Measurements from ENCODE around the gene CLTA. TPM values are rescaled to one million over a fixed set of nuclear protein-coding genes. Genes with fewer than 3 reads are reported as not detected.

The CLTA gene, protein sequence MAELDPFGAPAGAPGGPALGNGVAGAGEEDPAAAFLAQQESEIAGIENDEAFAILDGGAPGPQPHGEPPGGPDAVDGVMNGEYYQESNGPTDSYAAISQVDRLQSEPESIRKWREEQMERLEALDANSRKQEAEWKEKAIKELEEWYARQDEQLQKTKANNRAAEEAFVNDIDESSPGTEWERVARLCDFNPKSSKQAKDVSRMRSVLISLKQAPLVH
- 100 to 1,000 TPM; 177 to 202 (median 178) TPM for total RNA-seq

DNA sequence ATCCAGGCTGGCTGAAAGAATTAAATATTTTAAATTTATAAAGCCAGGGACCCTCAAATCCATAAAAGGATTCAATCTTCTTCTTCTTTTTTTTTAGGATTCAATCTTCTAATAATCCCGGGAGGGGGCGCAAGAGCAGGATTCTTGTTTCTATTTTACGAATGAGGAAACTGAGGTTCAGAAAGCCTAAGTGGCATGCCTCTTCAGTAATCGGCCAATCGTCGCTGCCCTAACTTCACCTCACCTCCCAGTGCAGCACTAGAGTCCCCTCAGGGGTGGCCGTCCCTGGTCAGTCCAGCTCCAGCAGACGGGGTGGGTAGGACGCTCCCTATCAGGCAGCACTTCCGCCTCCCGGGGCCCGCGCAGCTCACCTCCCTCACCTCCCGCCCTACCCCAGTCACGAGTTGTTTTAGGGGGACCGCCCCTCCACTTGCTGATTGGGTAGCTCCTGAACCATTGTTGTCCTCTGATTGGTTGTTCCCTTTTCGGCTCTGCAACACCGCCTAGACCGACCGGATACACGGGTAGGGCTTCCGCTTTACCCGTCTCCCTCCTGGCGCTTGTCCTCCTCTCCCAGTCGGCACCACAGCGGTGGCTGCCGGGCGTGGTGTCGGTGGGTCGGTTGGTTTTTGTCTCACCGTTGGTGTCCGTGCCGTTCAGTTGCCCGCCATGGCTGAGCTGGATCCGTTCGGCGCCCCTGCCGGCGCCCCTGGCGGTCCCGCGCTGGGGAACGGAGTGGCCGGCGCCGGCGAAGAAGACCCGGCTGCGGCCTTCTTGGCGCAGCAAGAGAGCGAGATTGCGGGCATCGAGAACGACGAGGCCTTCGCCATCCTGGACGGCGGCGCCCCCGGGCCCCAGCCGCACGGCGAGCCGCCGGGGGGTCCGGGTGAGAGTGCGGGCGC, at the start of gene CLTA:
CLTA (plus strand) TSS at position 534 of the 902 bp plus-strand sequence; CDS start at position 670, 136 bp downstream.
- peak within 1 kb of the TSS; percentile 86 to 91 for H3K27ac ChIP-seq
- TF ChIP-seq POLR2A (IDR thresholded peaks at IDR 0.05) (peak; percentile 61), POLR2AphosphoS5 (IDR thresholded peaks at IDR 0.05) (peak; percentile 82 to 96 (median 94))
- TF ChIP-seq, protein P1, sequence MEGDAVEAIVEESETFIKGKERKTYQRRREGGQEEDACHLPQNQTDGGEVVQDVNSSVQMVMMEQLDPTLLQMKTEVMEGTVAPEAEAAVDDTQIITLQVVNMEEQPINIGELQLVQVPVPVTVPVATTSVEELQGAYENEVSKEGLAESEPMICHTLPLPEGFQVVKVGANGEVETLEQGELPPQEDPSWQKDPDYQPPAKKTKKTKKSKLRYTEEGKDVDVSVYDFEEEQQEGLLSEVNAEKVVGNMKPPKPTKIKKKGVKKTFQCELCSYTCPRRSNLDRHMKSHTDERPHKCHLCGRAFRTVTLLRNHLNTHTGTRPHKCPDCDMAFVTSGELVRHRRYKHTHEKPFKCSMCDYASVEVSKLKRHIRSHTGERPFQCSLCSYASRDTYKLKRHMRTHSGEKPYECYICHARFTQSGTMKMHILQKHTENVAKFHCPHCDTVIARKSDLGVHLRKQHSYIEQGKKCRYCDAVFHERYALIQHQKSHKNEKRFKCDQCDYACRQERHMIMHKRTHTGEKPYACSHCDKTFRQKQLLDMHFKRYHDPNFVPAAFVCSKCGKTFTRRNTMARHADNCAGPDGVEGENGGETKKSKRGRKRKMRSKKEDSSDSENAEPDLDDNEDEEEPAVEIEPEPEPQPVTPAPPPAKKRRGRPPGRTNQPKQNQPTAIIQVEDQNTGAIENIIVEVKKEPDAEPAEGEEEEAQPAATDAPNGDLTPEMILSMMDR (IDR thresholded peaks at IDR 0.05): peak; percentile 41 to 65 (median 60)
- H3K4me1 ChIP-seq: peaks cover 8 to 26% of the 10 kb centered on the region in 2 donors
- H3K27me3 ChIP-seq: no peaks in the 10 kb centered on the region
- intact Hi-C loops (cut with DNase I; ENCODE audit: low total_unique reads): no loop called here
- peak; percentile 95 to 99 for DNase-seq (ENCODE audit: low spot score in 2 of 2)
- H3K4me3 ChIP-seq: peak within 1 kb of the TSS; percentile 69 to 98 (median 83)
- H3K9me3 ChIP-seq: no peaks in the 10 kb centered on the region
- no peaks in the 10 kb centered on the region for H3K36me3 ChIP-seq

DNA sequence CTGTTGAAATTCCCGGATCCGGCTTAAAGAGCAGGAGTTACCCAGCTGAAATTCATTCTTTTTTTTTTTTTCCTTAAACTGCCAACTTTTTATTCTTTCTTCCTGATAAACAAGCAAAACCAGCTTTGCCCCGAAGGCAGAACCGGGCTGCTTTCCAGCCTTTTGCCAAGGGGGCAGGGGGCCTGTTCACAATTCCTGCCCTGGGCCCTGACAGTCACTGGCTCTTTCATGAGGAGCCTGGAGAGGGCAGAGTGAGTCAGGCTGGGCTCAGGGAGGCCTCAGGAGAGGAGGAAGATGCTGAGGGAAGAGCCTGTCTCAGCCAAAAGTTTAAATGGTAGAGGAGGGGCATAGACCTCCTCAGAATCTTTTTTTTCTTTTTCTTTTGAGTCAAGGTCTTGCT, 49.4 kb upstream of the CLTA start:
- intact Hi-C loops (cut with DNase I; ENCODE audit: low total_unique reads): no loop called here
- no peaks in the 10 kb centered on the region for H3K36me3 ChIP-seq
- peak overlapping the region; percentile 68 to 88 for H3K27ac ChIP-seq
- peak in 1 of 2 donors; percentile 58 for DNase-seq (ENCODE audit: low spot score in 2 of 2)
- no peak for TF ChIP-seq POLR2AphosphoS5 (IDR thresholded peaks at IDR 0.05)
- TF ChIP-seq, protein P1 (IDR thresholded peaks at IDR 0.05): peak in 1 of 3 donors; percentile 13
- H3K4me3 ChIP-seq: no peak overlapping the region
- H3K9me3 ChIP-seq: no peaks in the 10 kb centered on the region
- no peaks in the 10 kb centered on the region for H3K27me3 ChIP-seq
- H3K4me1 ChIP-seq: peaks cover 0 to 15% of the 10 kb centered on the region in 2 donors

DNA sequence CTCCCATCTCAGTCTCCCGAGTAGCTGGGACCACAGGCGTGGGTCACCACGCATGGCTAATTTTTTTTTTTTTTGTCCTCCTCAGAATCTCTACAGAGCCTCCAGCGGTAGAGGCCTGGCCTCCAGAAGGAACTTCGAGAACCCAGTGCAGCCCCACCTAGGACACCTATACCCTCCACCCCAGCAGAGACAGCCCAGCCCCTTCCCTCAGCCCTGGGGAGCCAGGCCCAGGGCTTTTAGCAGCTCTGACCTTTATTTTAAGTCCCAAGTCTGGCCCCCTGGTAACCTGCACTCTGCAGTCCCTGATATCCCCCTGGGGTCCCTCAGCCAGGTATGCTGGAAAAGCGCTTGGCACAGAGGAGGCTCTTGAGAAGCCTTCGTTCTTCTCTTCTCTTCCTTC, 49.0 kb upstream of the CLTA start:
- H3K27me3 ChIP-seq: no peaks in the 10 kb centered on the region
- H3K4me1 ChIP-seq: peaks cover 0 to 15% of the 10 kb centered on the region in 2 donors
- H3K9me3 ChIP-seq: no peaks in the 10 kb centered on the region
- TF ChIP-seq, protein P1 (IDR thresholded peaks at IDR 0.05): no peak
- TF ChIP-seq POLR2A (IDR thresholded peaks at IDR 0.05) (no peak), POLR2AphosphoS5 (IDR thresholded peaks at IDR 0.05) (no peak)
- H3K4me3 ChIP-seq: no peak overlapping the region
- H3K36me3 ChIP-seq: no peaks in the 10 kb centered on the region
- intact Hi-C loops (cut with DNase I; ENCODE audit: low total_unique reads): no loop called here
- H3K27ac ChIP-seq: peak overlapping the region; percentile 68 to 88
- no peak for DNase-seq (ENCODE audit: low spot score in 2 of 2)

DNA sequence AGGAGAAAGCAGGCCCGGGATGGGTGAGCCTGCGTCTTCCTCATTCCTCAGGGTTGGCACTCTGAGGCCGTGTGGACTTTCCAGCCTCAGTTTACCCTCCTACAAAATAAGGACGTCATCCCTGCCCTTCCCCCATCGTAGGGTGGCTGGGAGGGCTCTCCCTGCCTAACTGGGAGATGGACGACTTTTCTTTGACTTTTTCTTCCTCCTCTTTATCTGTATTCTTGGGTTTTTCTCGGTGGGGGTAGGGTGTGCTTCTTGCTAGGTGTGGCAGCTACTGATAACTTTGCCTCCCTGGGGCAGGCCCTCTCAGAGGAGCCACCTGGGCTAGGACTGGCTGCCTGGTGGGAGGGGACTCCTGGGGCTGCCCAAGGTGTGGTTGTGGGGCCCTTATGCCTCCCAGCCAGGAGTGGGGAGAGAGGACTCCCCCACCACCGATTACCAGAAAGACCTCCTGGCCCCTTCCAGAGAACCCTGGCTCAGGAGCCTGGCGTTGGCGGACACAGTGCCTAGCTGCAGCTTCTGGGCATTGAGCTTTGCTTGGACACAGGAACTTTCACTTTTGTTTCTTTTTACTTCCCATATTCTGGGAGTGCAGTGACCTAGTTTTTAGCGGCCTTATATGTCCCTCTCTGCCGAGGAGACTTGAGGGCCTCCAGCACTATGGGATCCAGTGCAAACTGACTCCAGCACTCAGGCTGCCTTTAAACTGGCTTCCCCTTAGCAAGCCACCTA, 48.0 kb upstream of the CLTA start:
- Histone ChIP-seq H3K36me3 (no peaks in the 10 kb centered on the region), H3K4me3 (peak overlapping the region; percentile 3 to 49 (median 18)), H3K4me1 (peaks cover 0 to 12% of the 10 kb centered on the region in 2 donors), H3K9me3 (no peaks in the 10 kb centered on the region), H3K27ac (peak overlapping the region; percentile 68 to 88), H3K27me3 (no peaks in the 10 kb centered on the region)
- intact Hi-C loops (cut with DNase I; ENCODE audit: low total_unique reads): no loop called here
- no peak for DNase-seq (ENCODE audit: low spot score in 2 of 2)
- TF ChIP-seq POLR2AphosphoS5 (IDR thresholded peaks at IDR 0.05) (no peak), POLR2A (IDR thresholded peaks at IDR 0.05) (no peak)
- TF ChIP-seq, protein P1 (IDR thresholded peaks at IDR 0.05): no peak

All from breast epithelium (tissue), 4 donors.